Spleen (tissue), 11 donors: ENCODE measurements around the gene STXBP4. TPM values are rescaled to one million over a fixed set of nuclear protein-coding genes. Genes with fewer than 3 reads are reported as not detected.
"Not testable (repeated sequence)": the region's sequence is repeated elsewhere in the genome, so short reads cannot be mapped to it uniquely, and the experiment has no call there.

ENCODE experiments used
- DNase-seq: peaks from one replicate; pipeline ENCODE4 v3.0.0-alpha.2; 2020
- H3K27ac ChIP-seq, 8 donors: fragments of 200-600 bp; sonication (generic) in 7 of 8; 1 replicate in 4 of 8; 2 replicates in 4 of 8; pipeline versions ENCODE4 v1.5.0 to v1.8.0; 2016 to 2021; ENCODE audit warnings: inconsistent platforms in 4 of 8, mild to moderate bottlenecking in 4 of 8, moderate library complexity in 1 of 8
- H3K27me3 ChIP-seq, 7 donors: fragments of 200-600 bp; sonication (generic) in 6 of 7; replicated peaks in 1 of 7; 1 replicate in 4 of 7; 2 replicates in 3 of 7; pipeline versions ENCODE4 v1.5.0 to v1.8.0; 2016 to 2021; ENCODE audit warnings: inconsistent platforms in 3 of 7, mild to moderate bottlenecking in 1 of 7
- H3K36me3 ChIP-seq, 6 donors: fragments of 200-600 bp; sonication (generic) in 5 of 6; 1 replicate in 4 of 6; 2 replicates in 2 of 6; pipeline versions ENCODE4 v1.5.0 to v1.8.0; 2016 to 2021; ENCODE audit warnings: inconsistent platforms in 2 of 6
- H3K4me1 ChIP-seq, 6 donors: fragments of 200-600 bp; sonication (generic) in 5 of 6; 1 replicate in 3 of 6; 2 replicates in 3 of 6; pipeline versions ENCODE4 v1.5.0 to v1.8.0; 2016 to 2021; ENCODE audit warnings: inconsistent platforms in 3 of 6
- H3K4me3 ChIP-seq, 8 donors: fragments of 200-600 bp; sonication (generic) in 7 of 8; 1 replicate in 4 of 8; 2 replicates in 4 of 8; pipeline versions ENCODE4 v1.5.0 to v1.8.0; 2016 to 2021; ENCODE audit warnings: inconsistent platforms in 4 of 8, mild to moderate bottlenecking in 4 of 8, moderate library complexity in 2 of 8
- H3K9me3 ChIP-seq, 8 donors: fragments of 200-600 bp; sonication (generic) in 7 of 8; 1 replicate in 4 of 8; 2 replicates in 4 of 8; pipeline versions ENCODE4 v1.5.0 to v1.8.0; 2016 to 2021; ENCODE audit warnings: inconsistent platforms in 4 of 8
- POLR2A ChIP-seq, 3 donors: fragments of 450-650 bp; IDR thresholded peaks; one replicate each; pipeline ENCODE4 v1.5.1; 2017; ENCODE audit warnings: antibody characterized with exemption in 3 of 3, mild to moderate bottlenecking in 1 of 3
- POLR2AphosphoS5 ChIP-seq, 3 donors: sonication (generic); formaldehyde crosslinking; IDR thresholded peaks; one replicate each; pipeline ENCODE4 v1.5.1; 2017; ENCODE audit warnings: antibody characterized with exemption in 3 of 3
- WGBS, 5 donors: extraction: QIAGEN DNeasy Blood & Tissue Kit in 3 of 5; methylation state at CpG; one replicate each; pipeline versions ENCODE4 v1.1.5 to v1.1.7; 2013 to 2018; 5-methylcytosine and 5-hydroxymethylcytosine counted together
- intact Hi-C: fragments of 100-400 bp; cut with DNase I; formaldehyde crosslinking; loops from one replicate; pipeline ENCODE4 v1.15.0; 2023; ENCODE audit warnings: low total_unique reads
- polyA plus RNA-seq, 3 donors: library from polyadenylated mRNA; stranded (reverse); fragments of 200-250 nt; gene quantifications; one replicate each; pipeline ENCODE4 v1.2.1, GENCODE V29; 2013
- total RNA-seq, 7 donors: library from RNA; depleted of rRNA in 3 of 7; stranded (reverse); fragments of >200 nt in 3 of 7; fragmentation: NEBNext Ultra II Directional in 4 of 7; extraction: Animal tissue kit (Norgen Biotek cat#: 25700) in 4 of 7; gene quantifications; one replicate each; pipeline versions ENCODE4 v1.1.0 to v1.2.1, GENCODE V29; 2016 to 2021
- TF ChIP-seq, protein P1 (sequence below), 11 experiments: fragments of 200-600 bp in 7 of 11; fragments of 450-650 bp in 4 of 11; sonication (generic) in 4 of 11; IDR thresholded peaks in 8 of 11; conservative IDR thresholded peaks in 3 of 11; 1 replicate in 7 of 11; 2 replicates in 4 of 11; pipeline versions ENCODE4 v1.4.0 to v1.8.0; 2016 to 2021; ENCODE audit warnings: antibody characterized with exemption in 11 of 11, inconsistent platforms in 4 of 11, mild to moderate bottlenecking in 1 of 11
- donor health status: healthy with polysubstance abuse.
- donor health status: DM: no; HTN: no; CAD: no; lungs with moderate emphysema.
- donor health status: DM: no; HTN: no; CAD: no.
- donor health status: Bipolar disorder and iron deficiency.
- donor health status: healthy.
- donor health status: DM: no; HTN: no; CAD: no.
- donor health status: DM: yes; HTN: yes; CAD: no.

STXBP4 gene
- total and polyA plus RNA-seq, 10 donors, result 0.67 to 45.5 (median 7.3) TPM

DNA sequence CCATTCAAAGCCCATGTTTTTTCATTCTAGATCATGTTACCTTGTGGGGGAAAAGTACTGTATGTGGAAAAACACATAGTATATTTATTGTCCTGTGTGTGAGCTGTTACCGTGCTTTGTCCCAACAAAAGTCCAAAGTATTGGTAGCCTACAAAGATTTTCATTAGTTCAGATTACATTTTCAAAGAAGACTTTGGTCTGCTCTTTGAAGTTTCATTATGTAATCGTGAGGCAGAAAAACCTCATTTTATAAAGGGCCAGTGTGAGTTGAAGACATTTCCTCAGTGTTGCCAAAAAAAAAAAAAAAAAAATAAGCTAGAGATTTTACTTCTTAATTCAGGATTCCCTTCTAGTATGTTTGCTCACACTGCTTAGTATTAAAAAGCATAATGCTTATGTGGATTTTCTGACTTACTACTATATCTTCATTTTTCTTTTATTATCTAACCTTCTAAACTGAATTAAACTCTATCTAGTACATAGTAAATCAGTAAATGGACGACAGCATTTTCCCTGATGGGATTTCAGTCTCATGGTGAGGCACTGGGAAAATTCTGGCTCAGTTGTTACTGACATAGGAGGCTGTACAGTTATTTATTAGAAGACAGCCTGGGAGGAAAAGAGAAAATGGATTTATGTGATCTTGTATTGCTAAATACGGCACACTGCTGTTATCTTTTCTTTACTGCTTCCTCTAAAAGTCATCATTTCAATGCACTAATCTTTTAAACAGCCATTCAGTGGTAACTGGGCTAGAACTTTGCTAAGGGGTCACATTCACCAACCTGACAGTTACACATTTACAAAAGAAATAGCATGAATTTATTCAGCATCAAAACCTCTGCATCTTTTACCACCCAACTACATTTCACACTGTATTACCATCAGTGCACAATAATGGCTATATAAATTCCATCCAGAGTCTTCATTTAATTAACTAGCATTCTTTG, 100.6 kb downstream of the STXBP4 start:
- Histone ChIP-seq H3K9me3 (no peaks in the 10 kb centered on the region), H3K36me3 (peaks cover 0 to 7% (median 0%) of the 10 kb centered on the region in 6 donors), H3K27ac (no peak overlapping the region), H3K4me3 (no peak overlapping the region), H3K27me3 (no peaks in the 10 kb centered on the region), H3K4me1 (no peaks in the 10 kb centered on the region)
- intact Hi-C loops, result no loop called here
- WGBS, 5 donors, result 55 to 69% (median 63%) methylated on average over 4 of the region's 4 CpGs
- TF ChIP-seq, protein P1, sequence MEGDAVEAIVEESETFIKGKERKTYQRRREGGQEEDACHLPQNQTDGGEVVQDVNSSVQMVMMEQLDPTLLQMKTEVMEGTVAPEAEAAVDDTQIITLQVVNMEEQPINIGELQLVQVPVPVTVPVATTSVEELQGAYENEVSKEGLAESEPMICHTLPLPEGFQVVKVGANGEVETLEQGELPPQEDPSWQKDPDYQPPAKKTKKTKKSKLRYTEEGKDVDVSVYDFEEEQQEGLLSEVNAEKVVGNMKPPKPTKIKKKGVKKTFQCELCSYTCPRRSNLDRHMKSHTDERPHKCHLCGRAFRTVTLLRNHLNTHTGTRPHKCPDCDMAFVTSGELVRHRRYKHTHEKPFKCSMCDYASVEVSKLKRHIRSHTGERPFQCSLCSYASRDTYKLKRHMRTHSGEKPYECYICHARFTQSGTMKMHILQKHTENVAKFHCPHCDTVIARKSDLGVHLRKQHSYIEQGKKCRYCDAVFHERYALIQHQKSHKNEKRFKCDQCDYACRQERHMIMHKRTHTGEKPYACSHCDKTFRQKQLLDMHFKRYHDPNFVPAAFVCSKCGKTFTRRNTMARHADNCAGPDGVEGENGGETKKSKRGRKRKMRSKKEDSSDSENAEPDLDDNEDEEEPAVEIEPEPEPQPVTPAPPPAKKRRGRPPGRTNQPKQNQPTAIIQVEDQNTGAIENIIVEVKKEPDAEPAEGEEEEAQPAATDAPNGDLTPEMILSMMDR (IDR thresholded peaks at IDR 0.05 in 8 of 11, conservative IDR thresholded peaks at IDR 0.05 in 3 of 11), result no peak
- TF ChIP-seq POLR2AphosphoS5 (IDR thresholded peaks at IDR 0.05) (no peak), POLR2A (IDR thresholded peaks at IDR 0.05) (no peak)
- DNase-seq, result no peak

DNA sequence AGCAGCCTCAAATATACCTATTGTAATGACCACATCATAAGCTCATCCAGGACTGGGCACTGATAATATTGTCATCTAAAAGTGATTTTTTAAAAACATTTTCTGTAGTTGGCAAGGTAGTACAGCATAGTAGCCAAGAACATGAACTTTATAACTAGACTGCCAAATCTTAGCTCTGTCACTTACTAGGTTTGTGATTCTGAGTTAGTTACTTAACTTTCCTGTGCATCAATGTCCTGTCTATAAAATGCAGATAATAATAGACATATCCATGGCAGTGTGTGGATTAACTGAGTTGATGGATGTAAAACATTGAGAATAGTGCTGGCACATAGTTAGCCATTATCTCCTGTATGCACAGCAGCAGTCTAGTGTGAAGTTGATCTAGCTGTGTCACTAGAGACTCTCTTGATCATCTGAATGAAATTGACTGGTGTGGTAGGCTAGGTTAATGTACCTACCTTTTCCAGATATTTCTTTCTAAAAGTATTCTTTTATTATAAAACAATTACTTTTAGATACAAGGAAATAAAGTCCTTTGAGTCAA, 101.5 kb downstream of the STXBP4 start:
- DNase-seq, result no peak
- no peak for TF ChIP-seq POLR2A (IDR thresholded peaks at IDR 0.05)
- H3K4me1 ChIP-seq, result no peaks in the 10 kb centered on the region
- peaks cover 0 to 7% (median 0%) of the 10 kb centered on the region in 6 donors for H3K36me3 ChIP-seq
- no peaks in the 10 kb centered on the region for H3K9me3 ChIP-seq
- H3K27ac ChIP-seq, result no peak overlapping the region
- H3K27me3 ChIP-seq, result no peaks in the 10 kb centered on the region
- intact Hi-C loops, result no loop called here
- H3K4me3 ChIP-seq, result no peak overlapping the region

DNA sequence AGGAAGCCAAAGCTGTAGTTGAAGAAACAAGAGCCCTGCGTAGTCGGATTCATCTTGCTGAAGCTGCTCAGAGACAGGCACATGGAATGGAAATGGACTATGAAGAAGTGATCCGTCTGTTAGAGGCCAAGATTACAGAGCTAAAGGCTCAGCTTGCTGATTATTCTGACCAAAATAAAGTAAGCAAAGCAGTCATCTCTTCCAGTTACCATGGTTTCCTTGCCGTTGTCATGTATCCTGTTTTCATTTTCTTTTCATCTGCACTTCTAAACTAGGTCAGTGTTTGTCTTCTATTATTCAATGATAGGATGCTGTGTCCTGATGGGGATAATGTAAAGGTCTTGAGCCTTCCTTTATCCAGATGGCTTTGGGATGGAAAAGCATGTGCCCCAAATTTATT, 104.3 kb downstream of the STXBP4 start:
- intact Hi-C loops, result no loop called here
- Histone ChIP-seq H3K36me3 (peaks cover 0 to 7% (median 0%) of the 10 kb centered on the region in 6 donors), H3K27me3 (no peaks in the 10 kb centered on the region), H3K9me3 (no peaks in the 10 kb centered on the region), H3K4me3 (no peak overlapping the region), H3K27ac (no peak overlapping the region), H3K4me1 (no peaks in the 10 kb centered on the region)
- no peak for TF ChIP-seq POLR2A (IDR thresholded peaks at IDR 0.05)
- TF ChIP-seq POLR2AphosphoS5 (IDR thresholded peaks at IDR 0.05), result no peak
- TF ChIP-seq, protein P1 (IDR thresholded peaks at IDR 0.05 in 8 of 11, conservative IDR thresholded peaks at IDR 0.05 in 3 of 11), result no peak
- 75 to 80% (median 77%) methylated on average over 4 of the region's 4 CpGs for WGBS, 5 donors
- DNase-seq, result no peak

DNA sequence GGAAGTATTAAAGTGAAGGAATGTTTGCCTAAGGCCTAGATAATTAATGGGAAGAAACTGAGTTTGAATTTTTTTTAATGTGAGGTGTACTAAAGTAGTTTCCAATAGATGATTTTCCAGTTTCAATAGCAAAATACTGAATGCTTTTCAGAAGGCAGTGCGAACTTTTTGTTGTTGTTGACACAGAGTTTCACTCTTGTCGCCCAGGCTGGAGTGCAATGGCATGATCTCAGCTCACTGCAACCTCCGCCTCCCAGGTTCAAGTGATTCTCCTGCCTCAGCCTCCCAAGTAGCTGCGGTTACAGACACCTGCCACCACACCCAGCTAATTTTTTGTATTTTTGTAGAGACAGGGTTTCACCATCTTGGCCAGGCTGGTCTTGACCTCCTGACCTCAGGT, 104.9 kb downstream of the STXBP4 start:
- H3K4me3 ChIP-seq, H3K4me1 ChIP-seq, intact Hi-C loops, H3K27me3 ChIP-seq, H3K9me3 ChIP-seq, DNase-seq, H3K27ac ChIP-seq: not testable (repeated sequence)
- H3K36me3 ChIP-seq, result peaks cover 0 to 11% (median 0%) of the 10 kb centered on the region in 6 donors
- WGBS, 5 donors, result 95 to 100% (median 98%) methylated on average over 4 of the region's 4 CpGs

DNA sequence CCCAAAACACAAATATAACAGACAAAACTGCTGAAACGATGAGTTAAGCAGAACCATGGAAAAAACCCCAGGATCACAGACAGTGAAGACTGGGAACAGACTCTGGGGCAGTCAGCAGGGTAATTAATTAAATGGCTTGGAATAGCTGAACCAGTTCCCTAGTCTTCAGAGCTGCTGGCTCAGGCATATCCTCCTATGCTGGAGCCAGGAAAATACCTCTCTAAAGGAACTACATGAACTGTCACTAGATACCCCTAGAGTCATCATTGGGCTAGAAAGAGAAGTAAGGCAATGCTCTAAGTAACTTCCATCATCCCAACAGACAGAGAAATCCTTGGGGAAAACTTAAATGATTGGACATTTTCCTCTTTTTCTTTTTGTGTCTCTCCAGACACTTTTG, 113.0 kb downstream of the STXBP4 start:
- TF ChIP-seq POLR2AphosphoS5 (IDR thresholded peaks at IDR 0.05), result no peak
- TF ChIP-seq, protein P1 (IDR thresholded peaks at IDR 0.05 in 8 of 11, conservative IDR thresholded peaks at IDR 0.05 in 3 of 11), result no peak
- TF ChIP-seq POLR2A (IDR thresholded peaks at IDR 0.05), result no peak
- no peak overlapping the region for H3K27ac ChIP-seq
- no peaks in the 10 kb centered on the region for H3K27me3 ChIP-seq
- no peak for DNase-seq
- intact Hi-C loops, result no loop called here
- 80 to 96% (median 89%) methylated on average over 1 of the region's 1 CpG for WGBS, 5 donors
- H3K4me1 ChIP-seq, result no peaks in the 10 kb centered on the region
- H3K36me3 ChIP-seq, result peaks cover 0 to 47% (median 2%) of the 10 kb centered on the region in 6 donors
- no peak overlapping the region for H3K4me3 ChIP-seq
- H3K9me3 ChIP-seq, result no peaks in the 10 kb centered on the region
